GM11168 (cell line): ENCODE results near the gene CAMSAP2.

Source experiments
- in situ Hi-C: fragments of 300-500 bp; cut with MboI; formaldehyde crosslinking; loops from one replicate; pipeline ENCODE4 v1.12.0; 2022; ENCODE audit warnings: low sequenced_read_pairs; ENCODE audit not compliant: unreplicated experiment

CAMSAP2 gene, protein sequence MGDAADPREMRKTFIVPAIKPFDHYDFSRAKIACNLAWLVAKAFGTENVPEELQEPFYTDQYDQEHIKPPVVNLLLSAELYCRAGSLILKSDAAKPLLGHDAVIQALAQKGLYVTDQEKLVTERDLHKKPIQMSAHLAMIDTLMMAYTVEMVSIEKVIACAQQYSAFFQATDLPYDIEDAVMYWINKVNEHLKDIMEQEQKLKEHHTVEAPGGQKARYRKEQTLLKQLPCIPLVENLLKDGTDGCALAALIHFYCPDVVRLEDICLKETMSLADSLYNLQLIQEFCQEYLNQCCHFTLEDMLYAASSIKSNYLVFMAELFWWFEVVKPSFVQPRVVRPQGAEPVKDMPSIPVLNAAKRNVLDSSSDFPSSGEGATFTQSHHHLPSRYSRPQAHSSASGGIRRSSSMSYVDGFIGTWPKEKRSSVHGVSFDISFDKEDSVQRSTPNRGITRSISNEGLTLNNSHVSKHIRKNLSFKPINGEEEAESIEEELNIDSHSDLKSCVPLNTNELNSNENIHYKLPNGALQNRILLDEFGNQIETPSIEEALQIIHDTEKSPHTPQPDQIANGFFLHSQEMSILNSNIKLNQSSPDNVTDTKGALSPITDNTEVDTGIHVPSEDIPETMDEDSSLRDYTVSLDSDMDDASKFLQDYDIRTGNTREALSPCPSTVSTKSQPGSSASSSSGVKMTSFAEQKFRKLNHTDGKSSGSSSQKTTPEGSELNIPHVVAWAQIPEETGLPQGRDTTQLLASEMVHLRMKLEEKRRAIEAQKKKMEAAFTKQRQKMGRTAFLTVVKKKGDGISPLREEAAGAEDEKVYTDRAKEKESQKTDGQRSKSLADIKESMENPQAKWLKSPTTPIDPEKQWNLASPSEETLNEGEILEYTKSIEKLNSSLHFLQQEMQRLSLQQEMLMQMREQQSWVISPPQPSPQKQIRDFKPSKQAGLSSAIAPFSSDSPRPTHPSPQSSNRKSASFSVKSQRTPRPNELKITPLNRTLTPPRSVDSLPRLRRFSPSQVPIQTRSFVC (N-terminal part only)

GRCh38 chr1:200738327-200738948 lies at the start of gene CAMSAP2:
CAMSAP2 (plus strand) TSS chr1:200738893; CDS start chr1:200739828, 935 bp downstream.
- in situ Hi-C loops, result no loop called here

DNA sequence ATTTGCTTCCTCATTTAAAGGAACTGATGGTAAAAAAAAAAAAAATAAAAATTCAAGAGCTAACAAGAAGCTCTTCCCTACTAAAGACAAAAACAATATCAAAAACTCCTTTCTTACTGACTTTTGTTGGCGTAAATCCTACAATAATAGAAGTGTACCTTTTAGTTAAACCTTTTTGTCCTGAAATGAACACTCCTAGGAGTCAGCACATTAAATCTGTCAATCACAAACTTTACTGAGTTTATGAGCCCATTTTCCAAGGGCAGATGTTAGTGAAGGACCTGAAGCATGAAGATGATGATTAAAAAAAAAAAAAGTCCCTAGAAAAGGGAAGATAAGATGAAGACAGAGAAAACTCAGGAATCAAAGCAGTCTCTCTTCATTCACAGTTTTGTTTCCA lies 46.4 kb upstream of the CAMSAP2 start:
- in situ Hi-C loops, result no loop called here

- in situ Hi-C loops, result no loop called here
These were observed 45.4 kb upstream of the CAMSAP2 start for GRCh38 chr1:200693327-200693726.

DNA sequence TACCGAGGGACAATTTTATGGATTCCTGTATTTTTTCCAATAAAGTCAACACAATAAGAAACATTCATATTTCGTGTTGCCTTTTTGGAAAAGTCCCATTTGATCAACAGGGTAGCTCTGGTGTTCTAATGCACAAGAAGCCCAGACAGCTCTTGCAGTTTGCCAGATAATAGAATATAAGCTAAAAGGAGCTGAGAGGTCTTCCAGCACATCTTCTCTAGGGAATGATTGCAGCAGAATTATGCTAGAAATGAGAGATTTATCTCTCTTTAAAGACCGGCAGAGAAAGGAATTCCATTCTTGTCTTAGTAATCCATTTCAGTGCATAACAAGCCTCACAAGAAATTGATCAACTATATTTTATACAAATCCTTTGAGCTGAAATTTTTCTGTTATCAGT lies 44.0 kb upstream of the CAMSAP2 start:
- in situ Hi-C loops, result no loop called here

DNA sequence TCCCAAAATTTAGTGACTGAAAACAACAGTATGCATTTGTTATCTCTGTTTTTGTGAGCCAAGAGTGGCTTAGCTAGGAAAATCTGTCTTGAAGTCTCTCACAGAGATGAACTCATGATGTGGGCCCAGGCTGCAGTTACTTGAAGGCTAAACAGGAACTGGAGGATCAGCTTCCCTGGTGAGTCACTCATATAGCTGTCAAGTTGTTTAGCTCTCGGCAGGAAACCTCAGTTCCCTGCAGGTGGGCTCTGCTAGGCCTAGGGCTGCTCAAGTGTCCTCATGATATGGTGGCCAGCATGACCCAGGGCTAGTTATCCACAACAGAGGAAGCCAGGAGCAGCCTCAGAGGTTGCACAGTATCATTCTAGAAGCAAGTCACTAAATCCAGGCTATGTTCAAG lies 38.8 kb upstream of the CAMSAP2 start:
- in situ Hi-C loops, result no loop called here

DNA sequence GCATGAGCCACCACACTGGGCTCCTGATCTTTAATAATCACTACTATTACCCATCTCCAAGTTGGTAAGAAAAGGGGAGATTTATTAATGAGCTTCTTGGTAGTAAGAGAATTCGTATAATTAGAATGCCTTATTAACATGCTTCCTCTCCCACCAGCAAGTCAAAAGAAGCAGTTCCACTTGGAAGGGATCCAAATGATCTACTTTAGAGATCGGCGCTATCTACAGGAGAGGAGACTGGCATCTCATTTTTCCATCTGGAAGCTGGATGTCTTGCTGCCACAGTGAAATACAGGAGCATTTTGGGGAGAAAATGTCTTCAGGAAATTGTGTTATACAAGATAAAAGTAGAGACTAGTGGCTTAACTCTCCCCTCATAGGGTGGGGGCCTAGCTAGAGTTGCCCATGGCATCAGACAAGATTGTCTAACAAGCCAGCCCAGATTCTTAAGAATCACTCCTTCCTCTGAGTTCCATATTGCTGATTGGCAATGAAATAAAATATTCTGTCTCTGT lies 33.6 kb upstream of the CAMSAP2 start:
- in situ Hi-C loops, result no loop called here

DNA sequence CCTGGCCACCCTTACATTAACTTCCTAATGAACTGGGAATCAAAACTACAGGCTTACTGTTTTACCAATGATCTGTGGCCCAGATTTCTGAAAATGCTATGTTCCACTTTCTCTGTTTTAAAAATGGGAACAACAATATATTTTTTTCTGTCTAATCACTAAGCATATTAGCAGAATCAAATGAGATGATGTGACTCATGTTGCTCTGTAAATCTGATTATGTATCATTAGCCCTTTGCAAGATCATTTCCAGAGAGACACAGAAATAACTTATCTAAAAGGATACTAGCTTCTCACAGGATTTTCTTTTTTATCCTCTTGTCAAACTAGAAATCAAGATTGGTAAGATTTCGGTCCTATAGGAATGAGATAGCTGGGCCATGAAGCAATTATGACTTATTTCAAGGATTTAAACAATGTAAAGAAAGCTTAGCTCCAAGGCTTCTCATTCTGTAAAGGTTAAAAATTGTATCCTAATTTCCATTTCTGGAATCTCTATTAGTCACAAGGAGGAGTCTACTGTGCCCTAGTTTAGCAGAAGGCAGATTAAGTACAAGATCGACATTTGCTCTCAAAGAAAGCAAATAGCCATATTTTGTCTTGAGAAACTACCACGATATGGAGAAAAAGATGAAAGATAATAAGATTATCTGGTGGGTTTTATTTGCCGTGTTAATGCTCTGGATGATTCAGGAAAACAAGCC lies 32.4 kb upstream of the CAMSAP2 start:
- in situ Hi-C loops, result no loop called here

GRCh38 chr1:200707116-200707515 lies 31.6 kb upstream of the CAMSAP2 start:
- in situ Hi-C loops, result no loop called here

- in situ Hi-C loops, result no loop called here
These were observed 30.5 kb upstream of the CAMSAP2 start for GRCh38 chr1:200708161-200708560.

DNA sequence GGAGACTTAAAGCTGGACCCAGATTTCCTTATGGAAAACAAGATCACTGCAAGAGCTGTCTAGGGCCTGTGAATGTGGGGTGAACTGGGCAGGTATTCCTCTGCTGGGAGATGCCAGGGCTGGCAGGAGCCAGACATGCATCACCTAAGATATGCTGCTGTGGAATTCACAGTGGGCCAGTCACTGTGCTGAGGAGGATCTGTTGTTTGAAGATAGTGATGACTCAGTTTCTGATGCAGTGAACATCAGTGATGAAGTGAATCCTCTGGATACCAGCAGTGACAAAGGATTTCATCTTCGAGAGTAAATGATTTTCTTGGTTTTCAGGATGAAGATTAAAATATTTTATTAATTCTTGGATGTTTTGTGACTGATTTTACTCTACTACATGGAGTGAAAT lies 29.9 kb upstream of the CAMSAP2 start:
- in situ Hi-C loops, result no loop called here

DNA sequence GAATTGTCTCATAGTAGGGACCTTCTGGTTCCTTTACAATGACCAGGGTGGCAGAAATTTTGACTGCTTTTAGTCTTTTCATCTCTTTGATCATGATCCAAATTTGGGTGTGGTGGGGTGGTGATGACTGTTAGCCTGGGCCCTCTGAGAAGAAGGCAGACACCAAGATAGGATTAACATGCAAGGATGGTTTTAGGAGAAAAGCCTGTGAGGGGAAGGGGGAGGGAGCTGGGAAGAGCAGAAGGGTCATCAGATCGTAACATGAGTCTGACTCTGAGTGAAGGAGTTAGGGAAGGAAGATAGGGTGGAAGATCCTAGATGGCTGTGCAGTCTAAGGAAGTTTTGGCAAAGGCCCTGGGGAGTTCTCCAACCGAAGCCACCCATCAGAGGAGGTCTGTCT lies 28.5 kb upstream of the CAMSAP2 start:
- in situ Hi-C loops, result no loop called here

DNA sequence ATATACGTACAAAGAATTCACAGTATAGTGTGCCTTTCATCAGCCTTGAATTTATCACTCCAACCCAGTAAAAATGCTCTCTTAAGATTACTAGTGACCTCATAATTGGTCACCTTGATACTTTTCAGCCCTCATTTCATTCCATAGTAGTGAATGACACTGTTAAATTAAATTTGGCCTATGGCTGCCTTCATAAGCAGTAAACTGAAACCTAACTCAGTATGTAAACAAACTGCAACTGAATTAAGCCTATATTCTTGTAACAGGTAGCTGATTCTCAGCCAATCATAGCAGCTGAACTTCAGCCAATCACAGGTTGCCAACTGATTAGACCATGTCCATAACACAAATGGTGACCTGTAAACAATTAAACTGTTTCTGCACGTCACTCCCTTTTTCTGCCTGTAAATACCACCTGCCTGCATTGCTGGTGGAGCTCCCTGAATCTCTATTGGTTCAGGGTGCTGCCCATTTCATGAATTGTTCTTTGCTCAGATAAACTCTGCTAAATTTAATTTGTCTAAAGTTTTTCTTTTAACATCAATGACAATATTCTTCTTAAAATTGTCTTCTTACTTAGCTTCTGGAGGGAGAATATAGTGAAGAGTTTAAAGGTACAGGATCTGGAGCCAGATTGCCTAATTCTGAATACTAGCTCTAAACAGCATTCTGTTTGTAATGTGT lies 24.0 kb upstream of the CAMSAP2 start:
- in situ Hi-C loops, result no loop called here

GRCh38 chr1:200720199-200720598 lies 18.5 kb upstream of the CAMSAP2 start:
- in situ Hi-C loops, result no loop called here

GRCh38 chr1:200724064-200724463 lies 14.6 kb upstream of the CAMSAP2 start:
- in situ Hi-C loops, result no loop called here

GRCh38 chr1:200727257-200727656 lies 11.4 kb upstream of the CAMSAP2 start:
- in situ Hi-C loops, result no loop called here

DNA sequence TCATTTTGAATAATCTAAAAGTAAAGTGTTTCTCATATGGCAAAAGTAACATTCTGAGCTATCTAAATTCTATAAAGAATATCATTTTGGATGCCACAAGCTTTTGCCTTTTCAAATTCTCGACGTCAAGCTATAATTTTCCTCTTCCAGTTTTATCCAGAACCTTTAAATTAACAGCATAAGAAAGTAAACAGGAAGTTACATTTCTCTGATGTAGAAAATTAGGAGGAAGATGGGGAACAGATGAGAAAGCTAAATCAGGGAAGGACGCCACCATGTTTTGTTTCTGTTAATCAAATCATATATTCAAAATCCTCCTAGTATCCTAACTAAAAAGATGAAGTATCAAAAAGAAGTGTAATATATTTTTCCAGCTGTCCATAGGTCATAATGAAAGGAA lies 8.8 kb upstream of the CAMSAP2 start:
- in situ Hi-C loops, result no loop called here

- in situ Hi-C loops, result no loop called here
These were observed 6.9 kb upstream of the CAMSAP2 start for GRCh38 chr1:200731654-200732332.

DNA sequence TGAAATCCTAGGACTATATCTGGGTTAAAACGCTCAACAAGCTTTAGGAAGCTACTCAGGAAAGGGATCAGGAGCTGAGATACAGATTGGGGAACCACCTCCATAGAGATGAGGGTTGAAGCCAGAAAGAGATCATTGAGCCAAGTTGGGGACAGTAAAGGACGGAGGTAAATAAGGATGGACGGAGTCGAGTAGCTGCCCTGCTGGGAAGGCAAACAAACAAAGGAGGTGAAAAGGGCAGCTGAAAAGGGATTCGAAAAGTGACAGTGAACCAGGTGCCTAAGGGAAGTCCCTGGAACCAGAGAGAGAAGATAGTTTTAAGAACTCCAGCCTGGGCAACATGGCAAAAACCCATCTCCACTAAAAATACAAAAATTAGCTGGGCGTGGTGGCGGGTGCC lies 6.3 kb upstream of the CAMSAP2 start:
- in situ Hi-C loops, result no loop called here

GRCh38 chr1:200733907-200734306 lies 4.8 kb upstream of the CAMSAP2 start:
- in situ Hi-C loops, result no loop called here
